Testis (tissue), 2 donors: ENCODE measurements around the gene KRT72.

ENCODE experiments used
- CTCF ChIP-seq, 3 experiments: fragments of 450-650 bp in 2 of 3; fragments of 200-600 bp in 1 of 3; sonication (generic) in 1 of 3; IDR thresholded peaks; one replicate each; pipeline ENCODE4 v1.5.1; 2016 to 2019; ENCODE audit warnings: antibody characterized with exemption in 3 of 3, mild to moderate bottlenecking in 2 of 3, moderate library complexity in 1 of 3
- POLR2A ChIP-seq: fragments of 450-650 bp; IDR thresholded peaks from one replicate; pipeline ENCODE4 v1.6.1; 2017; ENCODE audit warnings: antibody characterized with exemption, mild to moderate bottlenecking, moderate library complexity

GRCh38 chr12:52637299-52637698 lies 36.0 kb upstream of the KRT72 start:
- no peak for TF ChIP-seq CTCF (IDR thresholded peaks at IDR 0.05)
- TF ChIP-seq POLR2A: no peak
